ENCODE results near the gene NFS1. TPM values are rescaled to one million over a fixed set of nuclear protein-coding genes. Genes with fewer than 3 reads are reported as not detected.

Gene NFS1
- total RNA-seq, 2 experiments from 2014 or later: 41.3 to 56.2 TPM

DNA sequence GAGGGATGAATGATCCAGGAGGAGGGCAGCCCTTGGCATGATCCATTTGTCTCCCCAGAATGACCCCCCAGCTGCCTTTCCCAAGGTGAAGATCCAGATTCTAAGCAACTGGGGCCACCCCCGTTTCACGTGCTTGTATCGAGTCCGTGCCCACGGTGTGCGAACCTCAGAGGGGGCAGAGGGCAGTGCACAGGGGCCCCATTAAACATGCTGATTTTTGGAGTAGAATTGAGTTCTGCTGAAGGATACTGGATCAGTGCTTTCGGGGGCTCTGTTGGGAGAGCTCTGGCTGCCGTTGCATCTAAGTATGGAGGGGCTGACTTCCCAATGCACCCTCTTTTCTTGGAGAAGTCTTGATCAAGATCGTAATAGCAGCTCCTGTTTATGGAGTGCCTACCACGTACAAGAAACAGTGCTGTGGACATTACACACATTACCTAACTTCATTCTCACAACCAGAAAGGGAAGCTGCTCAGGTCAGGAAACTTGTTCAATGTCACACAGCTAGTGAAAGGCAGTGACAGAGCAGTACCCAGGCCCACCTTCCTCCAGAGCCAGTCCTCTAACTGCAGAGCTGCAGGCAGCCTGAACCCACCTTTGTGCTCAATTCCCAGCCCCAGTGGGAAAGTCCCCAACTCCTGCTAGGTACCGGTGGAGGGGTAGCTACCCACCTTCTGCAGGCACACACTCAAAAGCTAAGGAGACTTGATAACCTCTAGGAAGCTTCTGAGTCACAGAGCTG is 78.2 kb downstream of the NFS1 start:
- no TSS peak for BruUV-seq (replicated peaks)
- no peak for DNase-seq (ENCODE audit: low spot score)
- intact Hi-C loops (cut with micrococcal nuclease; ENCODE audit: unreplicated experiment): loop anchor here (5.0 kb wide), 1 partner anchor 261 kb away; no protein-coding TSS in a partner anchor

DNA sequence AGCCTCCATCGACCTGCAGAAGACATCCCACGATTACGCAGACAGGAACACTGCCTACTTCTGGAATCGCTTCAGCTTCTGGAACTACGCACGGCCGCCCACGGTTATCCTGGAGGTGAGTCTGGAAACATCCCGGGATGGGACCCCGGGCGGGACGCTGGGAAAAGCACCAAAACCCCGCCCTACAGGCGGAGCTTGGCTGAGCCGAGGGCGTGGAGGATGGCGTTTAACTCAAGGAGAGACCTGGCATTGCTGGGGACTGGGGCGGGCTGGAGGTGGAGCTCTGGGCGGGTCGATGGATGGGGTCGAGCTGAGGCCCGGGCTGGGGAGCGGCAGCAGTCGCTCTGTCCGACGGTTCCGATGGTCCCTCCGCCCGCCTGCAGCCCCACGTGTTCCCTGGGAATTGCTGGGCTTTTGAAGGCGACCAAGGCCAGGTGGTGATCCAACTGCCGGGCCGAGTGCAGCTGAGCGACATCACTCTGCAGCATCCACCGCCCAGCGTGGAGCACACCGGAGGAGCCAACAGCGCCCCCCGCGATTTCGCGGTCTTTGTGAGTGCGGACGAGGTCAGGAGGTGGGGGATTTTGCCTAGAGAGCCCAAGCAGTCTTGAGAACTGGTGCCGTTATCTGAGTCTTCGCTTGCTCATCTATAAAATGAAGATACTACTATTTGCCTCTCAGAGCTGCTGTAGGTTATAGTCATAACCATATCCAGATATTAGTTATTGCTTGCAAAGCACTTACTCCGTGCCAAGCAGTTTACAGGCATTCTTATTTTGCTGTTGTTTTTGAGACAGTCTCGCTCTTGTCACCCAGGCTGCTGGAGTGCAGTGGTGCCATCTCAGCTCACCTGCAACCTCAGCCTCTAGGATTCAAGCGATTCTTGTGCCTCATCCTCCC is 79.7 kb downstream of the NFS1 start:
- ChIA-PET CTCF (ENCODE audit: unreplicated experiment) (interaction anchor here (0.6 to 1.5 kb wide), 4 partner anchors 8 to 40 kb away, joined by 3 to 8 read pairs (median 3); no protein-coding TSS in a partner anchor), POLR2A (interaction anchor here (0.5 to 1.9 kb wide), 12 partner anchors 10 to 149 kb away, joined by 3 to 20 read pairs (median 4); no protein-coding TSS in a partner anchor)
- TF ChIP-seq EZH2phosphoT487 (IDR thresholded peaks at IDR 0.05; ENCODE audit: borderline replicate concordance, low read depth, low read length): no peak
- TF ChIP-seq, protein P1, sequence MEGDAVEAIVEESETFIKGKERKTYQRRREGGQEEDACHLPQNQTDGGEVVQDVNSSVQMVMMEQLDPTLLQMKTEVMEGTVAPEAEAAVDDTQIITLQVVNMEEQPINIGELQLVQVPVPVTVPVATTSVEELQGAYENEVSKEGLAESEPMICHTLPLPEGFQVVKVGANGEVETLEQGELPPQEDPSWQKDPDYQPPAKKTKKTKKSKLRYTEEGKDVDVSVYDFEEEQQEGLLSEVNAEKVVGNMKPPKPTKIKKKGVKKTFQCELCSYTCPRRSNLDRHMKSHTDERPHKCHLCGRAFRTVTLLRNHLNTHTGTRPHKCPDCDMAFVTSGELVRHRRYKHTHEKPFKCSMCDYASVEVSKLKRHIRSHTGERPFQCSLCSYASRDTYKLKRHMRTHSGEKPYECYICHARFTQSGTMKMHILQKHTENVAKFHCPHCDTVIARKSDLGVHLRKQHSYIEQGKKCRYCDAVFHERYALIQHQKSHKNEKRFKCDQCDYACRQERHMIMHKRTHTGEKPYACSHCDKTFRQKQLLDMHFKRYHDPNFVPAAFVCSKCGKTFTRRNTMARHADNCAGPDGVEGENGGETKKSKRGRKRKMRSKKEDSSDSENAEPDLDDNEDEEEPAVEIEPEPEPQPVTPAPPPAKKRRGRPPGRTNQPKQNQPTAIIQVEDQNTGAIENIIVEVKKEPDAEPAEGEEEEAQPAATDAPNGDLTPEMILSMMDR (conservative IDR thresholded peaks at IDR 0.05; ENCODE audit: low read length): peak; percentile 96
- H3K36me3 ChIP-seq (ENCODE audit: insufficient read depth, low read length): peaks cover 26% of the 10 kb centered on the region
- DNase-seq (ENCODE audit: low spot score): peak; percentile 91
- BruUV-seq (replicated peaks): no TSS peak
- peaks cover 15% of the 10 kb centered on the region; the same call in 1 of the 2 replicates for H3K79me2 ChIP-seq (ENCODE audit: insufficient read depth, low read depth, low read length)
- intact Hi-C loops (cut with micrococcal nuclease; ENCODE audit: unreplicated experiment): loop anchor here (1.0 to 10.0 kb wide), 6 partner anchors 58 to 1935 kb away; partner anchors contain the start of genes E2F1, ERGIC3, NFS1 and ROMO1
- peaks cover 36% of the 10 kb centered on the region for H3K4me1 ChIP-seq (ENCODE audit: insufficient read depth, low read length, poor library complexity, severe bottlenecking)
- H3K4me3 ChIP-seq (ENCODE audit: low read depth, low read length, poor library complexity, severe bottlenecking): peak overlapping the region; percentile 73
- H3K27ac ChIP-seq (ENCODE audit: low read depth, low read length, poor library complexity, severe bottlenecking): peak overlapping the region; percentile 37
- H3K9me3 ChIP-seq (ENCODE audit: low read length): no peaks in the 10 kb centered on the region
- no peaks in the 10 kb centered on the region for H4K20me1 ChIP-seq (ENCODE audit: insufficient read depth, low read length)
- H3K4me2 ChIP-seq (ENCODE audit: low read length): peak overlapping the region; percentile 87
- H3K9me2 ChIP-seq (ENCODE audit: insufficient read depth, low read length): no peaks in the 10 kb centered on the region
- H2AFZ ChIP-seq (ENCODE audit: low read length): peak overlapping the region; percentile 10; the same call in 1 of the 2 replicates

More for the DNA sequence above, 78.2 kb downstream of the NFS1 start:
- Histone ChIP-seq H3K4me3 (ENCODE audit: low read depth, low read length, poor library complexity, severe bottlenecking) (no peak overlapping the region), H3K9me3 (ENCODE audit: low read length) (no peaks in the 10 kb centered on the region), H4K20me1 (ENCODE audit: insufficient read depth, low read length) (no peaks in the 10 kb centered on the region), H3K9me2 (ENCODE audit: insufficient read depth, low read length) (no peaks in the 10 kb centered on the region), H3K4me1 (ENCODE audit: insufficient read depth, low read length, poor library complexity, severe bottlenecking) (peaks cover 21% of the 10 kb centered on the region), H3K27ac (ENCODE audit: low read depth, low read length, poor library complexity, severe bottlenecking) (no peak overlapping the region), H3K36me3 (ENCODE audit: insufficient read depth, low read length) (peaks cover 42% of the 10 kb centered on the region), H3K4me2 (ENCODE audit: low read length) (peak overlapping the region; percentile 15; the same call in 1 of the 2 replicates), H3K79me2 (ENCODE audit: insufficient read depth, low read depth, low read length) (peaks cover 15% of the 10 kb centered on the region; the same call in 1 of the 2 replicates), H2AFZ (ENCODE audit: low read length) (no peak overlapping the region)
- CTCF ChIA-PET (ENCODE audit: unreplicated experiment): no interaction called here
- TF ChIP-seq, protein P1 (conservative IDR thresholded peaks at IDR 0.05; ENCODE audit: low read length): no peak
- TF ChIP-seq EZH2phosphoT487 (IDR thresholded peaks at IDR 0.05; ENCODE audit: borderline replicate concordance, low read depth, low read length): no peak
- POLR2A ChIA-PET: interaction anchor here (0.6 to 1.9 kb wide), 2 partner anchors 28 to 43 kb away, joined by 4 read pairs; no protein-coding TSS in a partner anchor

Data from OCI-LY7 (cell line).